Ovary (tissue), 9 donors: ENCODE data around the gene IRF6. TPM values are rescaled to one million over a fixed set of nuclear protein-coding genes. Genes with fewer than 3 reads are reported as not detected.

Experiments
- DNase-seq, 5 donors: peaks; one replicate each; pipeline ENCODE4 v3.0.0-alpha.2; 2019 to 2020
- H3K27ac ChIP-seq, 2 donors: fragments of 200-600 bp; one replicate each; pipeline versions ENCODE4 v1.5.1 to v1.8.0; 2019 to 2022
- H3K27me3 ChIP-seq: fragments of 200-600 bp; one replicate; pipeline ENCODE4 v1.8.0; 2022
- H3K36me3 ChIP-seq: fragments of 200-600 bp; sonication (generic); one replicate; pipeline ENCODE4 v1.5.1; 2019
- H3K4me1 ChIP-seq: one replicate; pipeline ENCODE4 v1.8.1; 2013; ENCODE audit warnings: mild to moderate bottlenecking, moderate library complexity; ENCODE audit not compliant: insufficient read depth
- H3K4me3 ChIP-seq: fragments of 200-600 bp; sonication (generic); one replicate; pipeline ENCODE4 v1.5.1; 2017
- H3K9me3 ChIP-seq, 2 donors: fragments of 200-600 bp in 1 of 2; sonication (generic) in 1 of 2; one replicate each; pipeline versions ENCODE4 v1.5.1 to v1.8.1; 2013 to 2019; ENCODE audit warnings: mild to moderate bottlenecking in 1 of 2, moderate library complexity in 1 of 2
- EP300 ChIP-seq: sonication (generic); formaldehyde crosslinking; IDR thresholded peaks from one replicate; pipeline ENCODE4 v1.6.1; 2017; ENCODE audit warnings: antibody characterized with exemption
- POLR2A ChIP-seq: fragments of 450-650 bp; IDR thresholded peaks from one replicate; pipeline ENCODE4 v1.6.1; 2017; ENCODE audit warnings: antibody characterized with exemption, mild to moderate bottlenecking, moderate library complexity
- WGBS, 3 donors: extraction: QIAGEN DNeasy Blood & Tissue Kit in 1 of 3; methylation state at CpG; one replicate each; pipeline versions ENCODE4 v1.1.5 to v1.1.7; 2013 to 2017; 5-methylcytosine and 5-hydroxymethylcytosine counted together
- intact Hi-C, 4 donors: fragments of 100-400 bp; cut with DNase I; formaldehyde crosslinking; loops; one replicate each; pipeline versions ENCODE4 v1.11.0 to v1.15.1; 2022 to 2023
- polyA plus RNA-seq, 2 donors: library from polyadenylated mRNA; stranded (reverse); fragments of 200-250 nt in 1 of 2; fragments of 350-450 nt in 1 of 2; fragmentation: Illumina TruSeq in 1 of 2; extraction: RNeasy Lipid Tissue Mini Kit (QIAGEN cat#74804) in 1 of 2; gene quantifications; one replicate each; pipeline ENCODE4 v1.2.3, GENCODE V29; 2013 to 2014
- total RNA-seq, 7 donors: library from RNA; depleted of rRNA in 2 of 7; stranded (reverse); fragments of >200 nt in 2 of 7; fragmentation: NEBNext Ultra II Directional in 3 of 7; extraction: Animal tissue kit (Norgen Biotek cat#: 25700) in 3 of 7; gene quantifications; one replicate each; pipeline versions ENCODE4 v1.1.0 to v1.2.4, GENCODE V29; 2016 to 2023
- TF ChIP-seq, protein P1 (sequence below), 3 donors: fragments of 450-650 bp in 2 of 3; fragments of 200-600 bp in 1 of 3; IDR thresholded peaks; one replicate each; pipeline versions ENCODE4 v1.5.1 to v1.8.0; 2016 to 2022; ENCODE audit warnings: antibody characterized with exemption in 3 of 3, mild to moderate bottlenecking in 1 of 3
- donor health status: DM: no; HTN: no; CAD: no; lungs with moderate emphysema.
- donor health status: DM: no; HTN: no; CAD: no.
- donor health status: Bipolar disorder and iron deficiency.
- donor health status: DM: yes; HTN: yes; CAD: no.
- donor health status: DM: no; HTN: no; CAD: no.
- donor health status: DM: yes; HTN: yes; CAD: no.

IRF6 gene
- total and polyA plus RNA-seq, 9 donors: 0.80 to 24.2 (median 5.0) TPM

DNA sequence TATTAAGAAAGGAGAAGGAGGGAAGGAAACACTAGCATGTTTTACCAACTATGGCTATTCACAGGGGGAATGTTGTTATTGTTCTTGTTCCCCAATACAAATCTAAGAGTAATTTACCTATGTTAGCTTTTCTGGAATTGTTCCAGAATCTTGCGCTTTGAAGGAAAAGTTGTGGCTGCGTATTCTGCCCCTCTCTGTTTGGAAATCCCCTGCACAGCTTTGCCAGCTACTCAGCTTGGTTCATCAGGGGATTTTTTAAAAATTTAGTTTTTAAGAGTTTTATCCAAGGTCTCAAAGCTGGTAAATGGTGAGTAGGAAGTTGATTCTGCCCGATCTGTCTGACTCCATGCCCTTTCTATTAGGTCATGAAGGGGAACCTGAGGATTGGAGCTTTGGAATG is 9.5 kb upstream of the IRF6 start:
- Histone ChIP-seq H3K4me3 (no peak overlapping the region), H3K9me3 (no peaks in the 10 kb centered on the region), H3K27ac (no peak overlapping the region), H3K4me1 (no peaks in the 10 kb centered on the region), H3K36me3 (no peaks in the 10 kb centered on the region), H3K27me3 (no peaks in the 10 kb centered on the region)
- intact Hi-C loops: no loop called here
- 70 to 86% (median 81%) methylated on average over 3 of the region's 3 CpGs for WGBS, 3 donors
- TF ChIP-seq, protein P1, sequence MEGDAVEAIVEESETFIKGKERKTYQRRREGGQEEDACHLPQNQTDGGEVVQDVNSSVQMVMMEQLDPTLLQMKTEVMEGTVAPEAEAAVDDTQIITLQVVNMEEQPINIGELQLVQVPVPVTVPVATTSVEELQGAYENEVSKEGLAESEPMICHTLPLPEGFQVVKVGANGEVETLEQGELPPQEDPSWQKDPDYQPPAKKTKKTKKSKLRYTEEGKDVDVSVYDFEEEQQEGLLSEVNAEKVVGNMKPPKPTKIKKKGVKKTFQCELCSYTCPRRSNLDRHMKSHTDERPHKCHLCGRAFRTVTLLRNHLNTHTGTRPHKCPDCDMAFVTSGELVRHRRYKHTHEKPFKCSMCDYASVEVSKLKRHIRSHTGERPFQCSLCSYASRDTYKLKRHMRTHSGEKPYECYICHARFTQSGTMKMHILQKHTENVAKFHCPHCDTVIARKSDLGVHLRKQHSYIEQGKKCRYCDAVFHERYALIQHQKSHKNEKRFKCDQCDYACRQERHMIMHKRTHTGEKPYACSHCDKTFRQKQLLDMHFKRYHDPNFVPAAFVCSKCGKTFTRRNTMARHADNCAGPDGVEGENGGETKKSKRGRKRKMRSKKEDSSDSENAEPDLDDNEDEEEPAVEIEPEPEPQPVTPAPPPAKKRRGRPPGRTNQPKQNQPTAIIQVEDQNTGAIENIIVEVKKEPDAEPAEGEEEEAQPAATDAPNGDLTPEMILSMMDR (IDR thresholded peaks at IDR 0.05): no peak
- no peak for TF ChIP-seq POLR2A
- no peak for TF ChIP-seq EP300
- no peak for DNase-seq

DNA sequence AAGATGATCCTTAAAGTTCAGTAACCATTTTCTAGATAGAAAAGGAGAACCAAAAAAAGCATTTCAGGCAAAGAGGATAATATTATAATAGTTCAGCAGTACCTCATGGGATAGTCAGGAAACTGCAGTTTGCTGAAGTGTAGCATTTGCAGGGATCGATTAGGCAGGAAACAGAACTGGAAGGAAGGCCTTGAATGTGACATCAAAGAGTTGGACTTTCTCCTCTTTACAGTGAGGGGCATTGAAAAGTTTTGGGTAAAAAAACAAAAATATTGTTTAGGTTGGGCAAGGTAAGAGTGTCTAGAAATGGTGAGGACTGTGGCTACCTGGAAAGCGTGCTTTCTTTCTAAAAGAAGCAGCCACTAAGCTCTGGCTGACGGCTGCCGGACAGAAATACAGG is 8.0 kb upstream of the IRF6 start:
- Histone ChIP-seq H3K27ac (no peak overlapping the region), H3K4me3 (no peak overlapping the region), H3K9me3 (no peaks in the 10 kb centered on the region), H3K4me1 (no peaks in the 10 kb centered on the region), H3K27me3 (no peaks in the 10 kb centered on the region), H3K36me3 (no peaks in the 10 kb centered on the region)
- no peak for DNase-seq
- WGBS, 3 donors: 83 to 89% (median 87%) methylated on average over 4 of the region's 4 CpGs
- TF ChIP-seq, protein P1 (IDR thresholded peaks at IDR 0.05): no peak
- TF ChIP-seq POLR2A: no peak
- no peak for TF ChIP-seq EP300
- intact Hi-C loops: no loop called here

DNA sequence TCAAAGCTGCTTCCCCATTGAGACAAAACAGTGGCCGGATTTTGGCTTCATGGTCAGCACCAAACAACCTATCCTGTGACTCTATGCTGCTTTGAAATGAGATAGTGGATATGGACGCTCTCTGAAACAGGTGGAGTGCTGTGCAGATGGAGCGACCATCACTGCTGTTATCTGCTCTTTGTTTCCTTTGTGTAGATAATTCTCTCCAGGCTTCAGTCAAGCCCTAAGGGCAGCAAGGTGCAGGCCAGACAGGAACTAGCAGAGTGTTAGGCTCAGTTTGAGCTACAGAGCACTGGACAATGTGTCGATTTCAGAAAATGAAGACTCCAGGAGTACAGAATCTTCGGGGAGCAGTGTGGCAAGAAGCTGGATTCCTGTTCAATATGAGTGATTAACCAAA is 4.8 kb upstream of the IRF6 start:
- no peaks in the 10 kb centered on the region for H3K4me1 ChIP-seq
- H3K36me3 ChIP-seq: no peaks in the 10 kb centered on the region
- H3K27me3 ChIP-seq: no peaks in the 10 kb centered on the region
- intact Hi-C loops: no loop called here
- no peak for DNase-seq
- H3K9me3 ChIP-seq: peaks cover 0 to 1% of the 10 kb centered on the region in 2 donors
- H3K4me3 ChIP-seq: no peak overlapping the region
- TF ChIP-seq POLR2A: no peak
- TF ChIP-seq EP300: no peak
- TF ChIP-seq, protein P1 (IDR thresholded peaks at IDR 0.05): no peak
- 68 to 87% (median 69%) methylated on average over 5 of the region's 5 CpGs for WGBS, 3 donors
- no peak overlapping the region for H3K27ac ChIP-seq

DNA sequence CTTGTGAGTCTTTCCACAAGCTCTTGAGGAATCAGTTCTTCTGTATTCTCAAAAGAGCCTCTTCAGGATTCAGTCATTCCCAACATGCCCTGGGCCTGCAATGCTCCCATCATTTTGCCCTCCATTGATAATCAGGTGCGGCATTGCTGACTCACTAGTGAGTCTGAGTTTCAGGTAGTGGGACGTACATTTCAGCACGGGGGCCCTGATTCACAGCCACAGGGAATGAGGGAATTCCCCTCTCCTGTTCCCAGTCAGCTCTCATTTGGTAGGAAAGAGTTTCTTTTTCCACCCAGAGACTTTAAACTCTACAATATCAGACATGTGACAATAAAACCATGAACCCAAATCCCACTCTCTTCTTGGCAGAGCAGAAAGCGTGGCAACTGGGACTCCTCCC is 3.7 kb upstream of the IRF6 start:
- no peaks in the 10 kb centered on the region for H3K27me3 ChIP-seq
- DNase-seq: no peak
- intact Hi-C loops: no loop called here
- no peaks in the 10 kb centered on the region for H3K4me1 ChIP-seq
- whole genome bisulfite sequencing, 3 donors: 71 to 94% (median 85%) methylated on average over 4 of the region's 4 CpGs
- no peak overlapping the region for H3K27ac ChIP-seq
- H3K36me3 ChIP-seq: no peaks in the 10 kb centered on the region
- no peak overlapping the region for H3K4me3 ChIP-seq
- H3K9me3 ChIP-seq: peaks cover 0 to 3% of the 10 kb centered on the region in 2 donors
- TF ChIP-seq, protein P1 (IDR thresholded peaks at IDR 0.05): no peak
- TF ChIP-seq EP300 (no peak), POLR2A (no peak)

DNA sequence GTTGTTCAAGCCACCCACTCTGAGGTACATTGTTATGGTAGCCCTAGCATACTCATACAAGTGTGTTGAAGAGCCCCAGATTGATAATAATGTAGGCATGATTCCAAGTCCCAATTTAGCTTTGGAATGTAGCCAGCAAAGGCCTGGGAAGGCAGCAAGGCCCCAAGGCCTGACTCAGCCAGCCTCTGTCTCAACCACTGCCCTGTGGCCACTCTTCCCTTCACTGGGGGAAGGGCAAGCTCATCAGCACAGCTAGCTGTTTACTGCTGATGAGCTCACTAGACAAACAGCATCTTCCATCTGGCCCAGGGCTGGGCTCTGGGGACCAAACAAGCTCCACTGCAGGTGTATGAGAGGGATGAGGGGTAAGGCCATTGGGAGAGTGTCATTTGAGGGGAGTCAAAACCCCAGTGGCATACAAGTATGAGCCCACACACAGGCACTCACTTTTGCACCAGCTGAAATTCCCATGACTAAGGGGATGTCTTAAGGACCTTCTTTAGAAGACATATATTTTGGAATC is 2.2 kb upstream of the IRF6 start:
- Histone ChIP-seq H3K27me3 (no peaks in the 10 kb centered on the region), H3K4me1 (no peaks in the 10 kb centered on the region), H3K9me3 (peaks cover 0 to 3% of the 10 kb centered on the region in 2 donors), H3K4me3 (no peak overlapping the region), H3K36me3 (no peaks in the 10 kb centered on the region), H3K27ac (no peak overlapping the region)
- DNase-seq: no peak
- intact Hi-C loops: no loop called here
- TF ChIP-seq POLR2A (no peak), EP300 (no peak)
- TF ChIP-seq, protein P1 (IDR thresholded peaks at IDR 0.05): no peak
